Stimulated activated CD8-positive, alpha-beta memory T cell treated with anti-CD3 and anti-CD28 coated beads, Interleukin-2, amount 100 ng/mL, for 48 hours (primary cell): ENCODE results near the gene CIZ1.

Experiments used
- DNase-seq, 2 donors: peaks; one replicate each; pipeline ENCODE4 v3.0.0-alpha.2; 2020; ENCODE audit warnings: low read depth in 2 of 2

CIZ1 gene

GRCh38 chr9:128124873-128125579 is 66.3 kb downstream of the CIZ1 start:
- DNase-seq, result peak; percentile 32 to 33

- DNase-seq, result no peak
These were observed 66.9 kb downstream of the CIZ1 start for GRCh38 chr9:128124451-128124850.

- no peak for DNase-seq
These were observed 67.8 kb downstream of the CIZ1 start for GRCh38 chr9:128123451-128124080.

- DNase-seq, result no peak
These were observed 68.6 kb downstream of the CIZ1 start for GRCh38 chr9:128122809-128123175.

GRCh38 chr9:128121924-128122808 is 69.2 kb downstream of the CIZ1 start:
- DNase-seq, result no peak

- DNase-seq, result no peak
These were observed 69.9 kb downstream of the CIZ1 start for GRCh38 chr9:128121466-128121810.

- no peak for DNase-seq
These were observed 70.5 kb downstream of the CIZ1 start for GRCh38 chr9:128120741-128121465.

- no peak for DNase-seq
These were observed 71.2 kb downstream of the CIZ1 start for GRCh38 chr9:128120061-128120740.

- no peak for DNase-seq
These were observed 72.3 kb downstream of the CIZ1 start for GRCh38 chr9:128118971-128119665.

GRCh38 chr9:128118472-128118857 is 72.9 kb downstream of the CIZ1 start:
- DNase-seq, result no peak

GRCh38 chr9:128117613-128118471 is 73.5 kb downstream of the CIZ1 start:
- DNase-seq, result peak; percentile 96 to 98

GRCh38 chr9:128116104-128117083 is 75.0 kb downstream of the CIZ1 start:
- DNase-seq, result no peak
